IMR-90 (cell line): Measurements from ENCODE around the gene SH2D4B. TPM values are rescaled to one million over a fixed set of nuclear protein-coding genes. Genes with fewer than 3 reads are reported as not detected.

Experiments
- ATAC-seq: fragments of 200-7000 bp; cut with Tn5 transposase; 2 replicates; pipeline ENCODE4 v1.9.1; 2020; ENCODE audit warnings: low read depth, mild to moderate bottlenecking, moderate library complexity
- BruUV-seq: library from RNA; stranded (reverse); fragments of 400-500 nt; replicated peaks from 2 replicates; lab custom pipeline; 2021; lab: Mats Ljungman, UMichigan
- CTCF ChIA-PET: fragments of 300-600 bp; formaldehyde crosslinking; extraction: SDS; loops from one replicate; lab custom pipeline; 2021; ENCODE audit warnings: antibody characterized with exemption; lab: Yijun Ruan, JAX
- POLR2A ChIA-PET: fragments of 300-600 bp; sonication (Branson Sonifier 250); formaldehyde crosslinking; loops from one replicate; lab custom pipeline; 2022; ENCODE audit warnings: antibody characterized with exemption; ENCODE audit not compliant: unreplicated experiment; lab: Charles Lee
- DNase-seq: peaks from one replicate; pipeline ENCODE4 v3.0.0; 2013
- H2AFZ ChIP-seq: replicated peaks from 2 replicates; pipeline ENCODE3; 2013; ENCODE audit warnings: low read length, mild to moderate bottlenecking; ENCODE audit not compliant: poor library complexity
- H2AK5ac ChIP-seq: 2 replicates; pipeline ENCODE4 v1.6.1; 2013; ENCODE audit warnings: low read depth, low read length, inconsistent platforms
- H2AK9ac ChIP-seq: replicated peaks from 2 replicates; pipeline ENCODE3; 2013; ENCODE audit warnings: mild to moderate bottlenecking, low read depth, low read length, moderate library complexity; ENCODE audit not compliant: poor library complexity
- H2BK120ac ChIP-seq: 2 replicates; pipeline ENCODE4 v1.6.1; 2013; ENCODE audit warnings: low read depth, low read length, inconsistent platforms
- H2BK15ac ChIP-seq: 3 replicates; pipeline ENCODE4 v1.6.1; 2013; ENCODE audit warnings: low read depth, low read length, inconsistent platforms
- H2BK20ac ChIP-seq: 2 replicates; pipeline ENCODE4 v1.6.1; 2013; ENCODE audit warnings: low read depth, mild to moderate bottlenecking, inconsistent platforms, low read length, moderate library complexity
- H2BK5ac ChIP-seq: 2 replicates; pipeline ENCODE4 v1.6.1; 2013; ENCODE audit warnings: mild to moderate bottlenecking, low read depth, low read length, inconsistent platforms; ENCODE audit not compliant: poor library complexity, severe bottlenecking
- H3K14ac ChIP-seq: replicated peaks from 2 replicates; pipeline ENCODE4 v1.6.1; 2013; ENCODE audit warnings: low read depth, low read length, inconsistent platforms
- H3K18ac ChIP-seq: 2 replicates; pipeline ENCODE4 v1.6.1; 2013; ENCODE audit warnings: low read depth, low read length, control low read depth
- H3K23ac ChIP-seq: 2 replicates; pipeline ENCODE4 v1.6.1; 2013; ENCODE audit warnings: low read depth, low read length, inconsistent platforms
- H3K27ac ChIP-seq: 2 replicates; pipeline ENCODE4 v1.5.1; 2013; ENCODE audit warnings: mild to moderate bottlenecking, control low read depth, low read length; ENCODE audit not compliant: insufficient read depth
- H3K27me3 ChIP-seq: 2 replicates; pipeline ENCODE4 v1.6.1; 2013; ENCODE audit warnings: low read length; ENCODE audit not compliant: control insufficient read depth, insufficient read depth
- H3K36me3 ChIP-seq: 2 replicates; pipeline ENCODE4 v1.6.1; 2013; ENCODE audit warnings: low read length, mixed read lengths; ENCODE audit not compliant: control insufficient read depth, insufficient read depth
- H3K4ac ChIP-seq: 2 replicates; pipeline ENCODE4 v1.6.1; 2013; ENCODE audit warnings: low read depth, low read length, inconsistent platforms
- H3K4me1 ChIP-seq: 2 replicates; pipeline ENCODE4 v1.6.1; 2013; ENCODE audit warnings: low read length, mixed read lengths; ENCODE audit not compliant: control insufficient read depth, insufficient read depth
- H3K4me2 ChIP-seq: 2 replicates; pipeline ENCODE4 v1.6.1; 2013; ENCODE audit warnings: low read depth, mild to moderate bottlenecking, control low read depth, low read length, moderate library complexity
- H3K4me3 ChIP-seq: 2 replicates; pipeline ENCODE4 v1.5.1; 2013; ENCODE audit warnings: low read depth, mild to moderate bottlenecking, control low read depth, low read length, moderate library complexity; ENCODE audit not compliant: insufficient read depth
- H3K56ac ChIP-seq: 2 replicates; pipeline ENCODE4 v1.6.1; 2013; ENCODE audit warnings: low read length, inconsistent platforms; ENCODE audit not compliant: insufficient read depth; ENCODE audit errors: extremely low read depth
- H3K79me1 ChIP-seq, 2 experiments: 2 replicates each; pipeline ENCODE4 v1.6.1; 2013; ENCODE audit warnings: low read length in 2 of 2, inconsistent platforms in 1 of 2, low read depth in 1 of 2
- H3K9ac ChIP-seq: 2 replicates; pipeline ENCODE4 v1.6.1; 2013; ENCODE audit warnings: low read depth, low read length, control low read depth
- H3K9me1 ChIP-seq: 2 replicates; pipeline ENCODE4 v1.6.1; 2013; ENCODE audit warnings: low read length, inconsistent platforms; ENCODE audit not compliant: insufficient read depth
- H3K9me3 ChIP-seq: 2 replicates; pipeline ENCODE4 v1.6.1; 2013; ENCODE audit warnings: low read length; ENCODE audit not compliant: control insufficient read depth, insufficient read depth
- H4K20me1 ChIP-seq: 2 replicates; pipeline ENCODE4 v1.6.1; 2013; ENCODE audit warnings: low read length, inconsistent platforms; ENCODE audit not compliant: insufficient read depth
- H4K5ac ChIP-seq: 2 replicates; pipeline ENCODE4 v1.6.1; 2013; ENCODE audit warnings: mild to moderate bottlenecking, low read depth, low read length, control low read depth
- H4K8ac ChIP-seq, 2 experiments: 2 replicates each; pipeline ENCODE4 v1.6.1; 2013; ENCODE audit warnings: low read depth in 2 of 2, low read length in 2 of 2, control low read depth in 1 of 2, inconsistent platforms in 1 of 2
- H4K91ac ChIP-seq: 2 replicates; pipeline ENCODE4 v1.6.1; 2013; ENCODE audit warnings: low read depth, low read length, inconsistent platforms; ENCODE audit not compliant: insufficient read depth
- CHD1 ChIP-seq: IDR thresholded peaks from 2 replicates; pipeline ENCODE4 v1.6.1; 2012; ENCODE audit warnings: low read depth, low read length, improper control_type of control experiment
- CTCF ChIP-seq: conservative IDR thresholded peaks from 2 replicates; pipeline ENCODE4 v1.5.1; 2012; ENCODE audit warnings: mild to moderate bottlenecking, low read depth, low read length, improper control_type of control experiment
- NFE2L2 ChIP-seq: fragments of 150-350 bp; IDR thresholded peaks from 2 replicates; pipeline ENCODE4 v1.6.1; 2016; ENCODE audit warnings: low read depth, mild to moderate bottlenecking, low read length
- SMC3 ChIP-seq: fragments of 150-350 bp; IDR thresholded peaks from 2 replicates; pipeline ENCODE4 v1.6.1; 2016; ENCODE audit warnings: low read depth, mild to moderate bottlenecking, antibody characterized with exemption, low read length, moderate library complexity
- WGBS, 2 experiments: methylation state at CpG; one replicate each; pipeline versions ENCODE4 v1.1.5 to v1.1.7; 2013; ENCODE audit warnings: missing lambda C conversion rate in 2 of 2; ENCODE audit not compliant: insufficient read length in 1 of 2; ENCODE audit errors: extremely low coverage in 2 of 2; 5-methylcytosine and 5-hydroxymethylcytosine counted together
- dilution Hi-C: fragments of 300-500 bp; cut with HindIII; formaldehyde crosslinking; loops from one replicate; pipeline ENCODE4 v1.14.3; 2018; ENCODE audit warnings: low sequenced_read_pairs; ENCODE audit not compliant: unreplicated experiment
- in situ Hi-C: fragments of 300-500 bp; cut with MboI; formaldehyde crosslinking; loops from 3 replicates; pipeline ENCODE4 v1.14.3; 2019; ENCODE audit warnings: low sequenced_read_pairs, inconsistent platforms, mixed read lengths
- intact Hi-C: fragments of 100-400 bp; cut with micrococcal nuclease; formaldehyde crosslinking; loops from 2 replicates; pipeline ENCODE4 v1.10.0; 2022
- polyA plus RNA-seq, 3 experiments: library from polyadenylated mRNA; depleted of rRNA; stranded (reverse); fragments of >200 nt; gene quantifications; 2 replicates each; pipeline ENCODE4 v1.2.3, GENCODE V29; 2012; ENCODE audit warnings: low replicate concordance in 1 of 3
- total RNA-seq: library from RNA; depleted of rRNA; stranded (reverse); fragments of >200 nt; gene quantifications from 2 replicates; pipeline ENCODE4 v1.2.3, GENCODE V29; 2012

SH2D4B gene
- total and polyA plus RNA-seq, 2 of the 4 experiments (the other 2 are of a cell fraction) = not detected

GRCh38 chr10:80540618-80540980 is 2.9 kb downstream of the SH2D4B start:
- in situ Hi-C loops = no loop called here
- Histone ChIP-seq H2AK9ac (no peak overlapping the region), H3K4me1 (no peaks in the 10 kb centered on the region), H3K56ac (no peak overlapping the region), H3K79me1 (no peaks in the 10 kb centered on the region), H4K91ac (no peak overlapping the region), H3K9me3 (no peaks in the 10 kb centered on the region), H3K18ac (no peak overlapping the region), H3K27me3 (peaks cover 11% of the 10 kb centered on the region), H2BK20ac (no peak overlapping the region), H3K4me3 (no peak overlapping the region), H2BK15ac (no peak overlapping the region), H2BK120ac (no peak overlapping the region), H2BK5ac (no peak overlapping the region), H3K9me1 (no peaks in the 10 kb centered on the region), H3K27ac (no peak overlapping the region), H3K23ac (no peak overlapping the region), H2AFZ (no peak overlapping the region), H4K8ac (no peak overlapping the region), H4K5ac (no peak overlapping the region), H3K9ac (no peak overlapping the region), H3K14ac (no peak overlapping the region), H3K36me3 (no peaks in the 10 kb centered on the region), H4K20me1 (no peaks in the 10 kb centered on the region), H3K4ac (no peak overlapping the region), H3K4me2 (no peak overlapping the region), H2AK5ac (no peak overlapping the region)
- no peak for ATAC-seq
- BruUV-seq = no TSS peak
- ChIA-PET POLR2A (no interaction called here), CTCF (no interaction called here)
- intact Hi-C loops = no loop called here
- dilution Hi-C loops = no loop called here
- DNase-seq = no peak
- TF ChIP-seq SMC3 (no peak), CHD1 (no peak), CTCF (no peak), NFE2L2 (no peak)
- WGBS, 2 experiments = no CpG with 5 or more reads among the region's 9 CpGs
